HG03108 (cell line): ENCODE results near the gene SPRING1.
"Not testable (repeated sequence)": the region's sequence is repeated elsewhere in the genome, so short reads cannot be mapped to it uniquely, and the experiment has no call there.

ENCODE experiments used
- ATAC-seq: cut with Tn5 transposase; IDR thresholded peaks from one replicate; pipeline ENCODE4 v1.9.1; 2021; ENCODE audit warnings: moderate library complexity; ENCODE audit not compliant: unreplicated experiment

SPRING1 gene

DNA sequence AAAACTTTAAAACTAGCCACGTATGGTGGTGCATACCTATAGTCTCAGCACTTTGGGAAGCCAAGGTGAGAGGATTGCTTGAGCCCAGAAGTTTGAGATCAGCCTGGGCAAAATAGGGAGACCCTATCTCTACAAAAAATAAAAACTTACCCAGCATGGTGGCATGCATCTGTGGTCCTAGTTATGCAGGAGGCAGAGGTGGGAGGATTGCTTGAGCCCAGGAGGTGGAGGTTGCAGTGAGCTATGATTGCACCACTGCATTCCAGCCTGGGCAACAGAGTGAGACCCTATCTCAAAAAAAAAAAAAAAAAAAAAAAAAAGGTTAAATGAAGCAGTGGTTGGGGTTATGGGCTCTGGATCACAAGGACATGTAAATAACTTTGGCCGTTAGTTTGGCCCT, 4.9 kb upstream of the SPRING1 start:
- not testable (repeated sequence) for ATAC-seq

DNA sequence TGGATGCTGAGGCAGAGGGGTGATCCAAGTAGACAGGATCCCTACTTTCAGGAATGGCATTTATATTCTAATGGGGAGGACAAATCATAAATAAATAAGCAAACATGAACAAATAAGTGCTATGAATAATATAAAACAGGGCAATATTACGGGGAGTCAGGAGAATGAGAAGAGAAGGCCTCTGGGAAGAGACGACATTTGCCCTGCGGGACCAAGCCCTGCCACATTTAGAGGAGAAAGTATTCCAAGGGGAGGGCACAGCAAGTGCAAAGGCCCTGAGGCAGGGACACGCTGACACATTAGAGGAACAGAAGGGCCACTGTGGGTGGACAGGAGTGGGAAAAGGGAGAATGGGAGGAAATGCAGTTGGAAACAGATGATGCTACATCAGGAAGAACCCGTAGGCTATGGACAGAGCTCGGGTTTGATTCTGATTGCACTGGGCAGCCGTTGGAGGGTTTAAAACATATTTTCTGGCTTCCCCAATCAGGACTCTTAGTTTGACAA, 1.6 kb upstream of the SPRING1 start:
- no peak for ATAC-seq

DNA sequence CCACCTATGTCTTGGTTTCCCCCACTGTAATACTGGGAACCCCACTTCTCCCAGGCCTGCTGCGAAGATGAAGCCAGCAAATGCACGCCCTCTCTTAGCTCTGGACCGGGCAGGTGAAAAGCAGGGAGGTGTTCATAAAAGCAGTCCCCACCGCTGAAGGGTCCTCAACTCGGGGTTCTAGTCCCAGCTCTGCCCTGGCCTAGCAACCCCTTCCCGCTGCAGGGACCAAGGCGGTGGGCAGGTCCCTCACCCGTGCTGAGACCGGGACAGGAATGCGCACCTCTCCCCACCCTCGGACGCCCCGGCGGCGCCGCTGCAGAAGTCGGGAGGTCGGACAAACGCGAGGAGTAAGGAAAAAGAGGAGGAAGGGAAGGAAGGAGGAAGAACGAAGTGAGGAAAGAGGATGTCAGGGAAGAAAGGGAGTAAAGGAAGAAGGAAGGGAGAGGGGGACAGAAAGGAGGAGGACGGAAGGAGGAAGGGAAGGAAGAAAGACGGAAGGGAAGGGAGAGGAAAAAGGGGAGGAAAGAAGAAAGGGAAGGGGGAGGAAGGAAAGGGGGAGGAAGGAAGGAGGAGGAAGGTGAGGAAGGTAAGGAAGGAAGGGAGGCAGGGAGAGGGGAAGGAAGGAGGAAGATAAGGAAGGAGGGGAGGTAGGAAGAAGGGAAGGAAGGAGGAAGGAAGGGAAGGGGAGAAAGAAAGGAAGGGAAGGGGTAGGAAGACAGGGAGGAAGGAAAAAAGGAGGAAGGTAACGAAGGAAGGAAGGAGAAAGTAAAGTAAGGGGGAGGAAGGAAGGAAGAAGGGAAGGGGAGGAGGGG, 701 bp downstream of the SPRING1 start:
- no peak for ATAC-seq

DNA sequence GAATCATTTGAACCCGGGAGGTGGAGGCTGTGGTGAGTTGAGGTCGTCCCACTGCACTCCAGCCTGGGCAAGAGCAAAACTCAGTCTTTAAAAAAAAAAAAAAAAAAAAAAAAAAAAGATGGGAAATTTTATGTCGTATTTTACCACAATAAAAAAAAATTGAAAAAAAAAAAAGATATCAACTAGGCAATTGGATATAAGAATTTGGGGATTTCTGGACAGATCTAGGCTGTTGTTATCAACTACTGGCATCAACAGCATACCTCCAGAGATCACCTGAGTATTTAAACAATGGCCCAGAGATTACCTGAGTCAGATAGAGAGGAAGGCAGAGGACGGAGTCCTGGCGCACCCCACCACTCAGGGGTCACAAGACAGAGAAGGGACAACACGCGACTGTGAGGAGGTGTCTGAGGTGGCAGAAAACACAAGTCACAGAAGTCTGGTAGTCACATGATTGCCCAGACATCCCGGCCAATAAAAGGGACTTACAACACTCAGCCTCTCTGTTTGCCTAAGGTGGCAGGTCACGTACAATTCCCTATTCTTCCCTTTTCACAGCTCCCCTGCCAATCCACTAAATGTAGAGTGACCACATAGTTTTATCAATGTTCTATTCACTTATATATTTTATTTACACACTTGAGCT, 1.8 kb downstream of the SPRING1 start:
- no peak for ATAC-seq

DNA sequence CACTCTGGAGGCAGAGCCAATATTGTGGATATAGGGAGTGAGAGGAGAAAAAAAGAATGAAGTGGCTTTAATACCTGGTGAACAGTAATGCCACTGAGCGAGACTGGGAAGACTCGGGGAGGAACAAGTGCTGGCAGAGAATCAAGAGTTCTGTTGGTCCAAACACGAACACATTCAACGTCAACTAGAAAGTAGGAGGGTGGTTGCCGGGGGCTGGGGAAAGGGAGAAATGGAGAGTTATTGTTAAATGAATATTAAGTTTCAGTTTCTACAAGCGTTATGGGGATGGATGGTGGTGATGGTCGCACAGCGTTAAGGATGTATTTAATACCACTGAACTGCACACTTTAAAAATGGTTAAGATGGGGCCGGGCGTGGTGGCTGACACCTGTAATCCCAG, 2.8 kb downstream of the SPRING1 start:
- ATAC-seq: no peak

DNA sequence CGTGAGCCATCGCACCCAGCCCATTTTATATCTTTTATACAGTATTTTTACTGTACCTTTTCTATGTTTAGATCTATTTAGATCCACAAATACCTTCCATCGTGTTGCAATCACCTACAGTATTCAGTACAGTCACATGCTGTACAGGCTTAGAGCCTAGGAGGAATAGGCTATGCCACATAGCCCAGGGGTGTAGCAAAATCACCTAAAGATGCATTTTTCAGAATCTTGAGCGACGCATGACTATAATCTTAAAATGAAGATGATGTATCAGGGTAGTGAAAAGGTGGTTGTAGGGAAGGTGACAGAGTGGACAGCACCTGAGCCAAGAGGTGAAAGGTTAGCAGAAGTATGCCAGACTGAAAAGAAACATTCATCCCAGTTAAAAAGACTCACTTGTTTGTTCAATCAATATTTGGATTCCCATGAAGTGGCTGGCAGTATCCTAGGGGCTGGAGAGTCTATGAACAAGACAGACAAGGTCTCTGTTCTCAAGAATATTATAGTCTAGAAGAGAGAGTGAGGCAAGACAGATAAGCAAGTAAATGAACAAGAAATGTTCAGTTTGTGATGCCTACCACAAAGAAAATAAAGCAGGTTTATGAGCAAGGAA, 3.6 kb downstream of the SPRING1 start:
- ATAC-seq: no peak

DNA sequence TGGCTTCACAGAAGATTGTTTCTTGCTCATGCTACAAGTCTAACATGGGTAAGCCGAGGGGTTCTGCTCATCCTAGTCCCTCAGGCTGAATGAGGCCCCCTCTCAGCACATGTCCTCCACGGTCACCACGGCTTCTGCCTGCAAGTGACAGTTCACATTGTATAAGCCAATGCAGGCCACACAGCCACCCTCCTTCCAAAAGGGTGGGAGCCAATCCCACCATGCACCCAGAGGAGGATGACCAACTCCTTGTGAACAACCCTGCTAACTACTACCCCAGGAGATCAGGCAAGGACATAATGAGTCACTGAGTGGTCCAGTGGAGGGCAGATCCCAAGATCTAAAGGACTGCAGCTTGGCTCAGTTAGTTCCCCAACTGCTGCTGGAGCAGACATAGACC, 6.1 kb downstream of the SPRING1 start:
- no peak for ATAC-seq

- no peak for ATAC-seq
These were observed 10.0 kb downstream of the SPRING1 start for GRCh38 chr12:116727891-116728290.

GRCh38 chr12:116727261-116727660, 10.6 kb downstream of the SPRING1 start:
- ATAC-seq: no peak

DNA sequence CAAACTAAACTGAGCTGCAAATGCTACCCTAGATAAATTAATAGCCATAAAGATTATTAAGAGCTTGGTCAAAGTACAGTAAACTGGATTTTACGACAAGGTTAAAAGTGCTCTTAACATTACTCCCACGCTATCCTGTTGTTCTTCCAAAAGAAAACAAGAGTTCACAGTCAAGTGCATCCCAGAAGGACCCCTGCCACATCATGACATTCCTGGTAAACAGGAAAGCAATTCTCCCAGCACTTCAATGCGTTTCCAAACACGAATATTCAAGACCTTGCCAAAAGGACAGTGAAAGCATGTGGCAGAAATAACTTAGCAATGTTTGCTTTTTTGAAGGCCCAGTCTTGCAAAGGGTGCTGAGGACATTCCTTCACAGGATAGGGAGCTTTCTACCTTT, 11.2 kb downstream of the SPRING1 start:
- no peak for ATAC-seq

GRCh38 chr12:116722245-116722644, 15.6 kb downstream of the SPRING1 start:
- ATAC-seq: no peak

DNA sequence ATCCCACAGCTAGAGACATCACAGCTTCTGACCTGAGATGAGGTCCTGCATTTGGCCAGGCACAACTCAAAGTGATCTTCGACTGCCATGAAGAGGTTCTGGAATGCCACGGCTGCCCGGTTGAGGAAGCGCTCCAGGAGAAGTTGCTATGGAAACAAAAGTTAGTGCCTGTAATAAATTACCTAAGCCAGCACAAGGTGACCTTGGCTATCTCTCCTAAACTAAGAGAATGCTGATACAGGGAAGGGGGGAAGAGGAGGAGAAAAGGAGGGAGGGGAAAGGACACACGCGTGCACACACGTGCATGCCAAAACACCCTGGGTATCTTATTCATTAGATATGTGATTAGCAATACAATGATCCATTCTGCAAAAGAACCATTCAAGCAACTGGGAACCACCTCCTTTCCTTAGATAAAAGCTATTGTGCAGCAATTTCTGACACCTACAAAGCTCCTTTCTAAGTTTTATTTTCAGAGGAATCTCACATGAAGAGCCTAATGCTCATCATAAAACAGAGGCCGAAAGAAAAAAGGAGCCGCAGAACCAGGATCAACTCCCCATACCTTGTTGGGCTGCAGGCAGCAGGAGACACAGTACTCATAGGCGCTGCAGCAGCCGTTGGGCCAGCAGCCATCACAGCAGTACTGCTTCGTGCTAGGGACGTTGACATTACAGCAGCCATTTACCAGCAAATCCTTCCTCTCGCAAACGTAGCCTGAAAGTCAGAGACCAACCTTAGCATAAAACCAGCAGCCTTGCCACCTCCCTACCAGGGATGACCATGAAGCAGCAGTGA, 17.9 kb downstream of the SPRING1 start:
- ATAC-seq: no peak

- no peak for ATAC-seq
These were observed 19.0 kb downstream of the SPRING1 start for GRCh38 chr12:116718655-116719454.

DNA sequence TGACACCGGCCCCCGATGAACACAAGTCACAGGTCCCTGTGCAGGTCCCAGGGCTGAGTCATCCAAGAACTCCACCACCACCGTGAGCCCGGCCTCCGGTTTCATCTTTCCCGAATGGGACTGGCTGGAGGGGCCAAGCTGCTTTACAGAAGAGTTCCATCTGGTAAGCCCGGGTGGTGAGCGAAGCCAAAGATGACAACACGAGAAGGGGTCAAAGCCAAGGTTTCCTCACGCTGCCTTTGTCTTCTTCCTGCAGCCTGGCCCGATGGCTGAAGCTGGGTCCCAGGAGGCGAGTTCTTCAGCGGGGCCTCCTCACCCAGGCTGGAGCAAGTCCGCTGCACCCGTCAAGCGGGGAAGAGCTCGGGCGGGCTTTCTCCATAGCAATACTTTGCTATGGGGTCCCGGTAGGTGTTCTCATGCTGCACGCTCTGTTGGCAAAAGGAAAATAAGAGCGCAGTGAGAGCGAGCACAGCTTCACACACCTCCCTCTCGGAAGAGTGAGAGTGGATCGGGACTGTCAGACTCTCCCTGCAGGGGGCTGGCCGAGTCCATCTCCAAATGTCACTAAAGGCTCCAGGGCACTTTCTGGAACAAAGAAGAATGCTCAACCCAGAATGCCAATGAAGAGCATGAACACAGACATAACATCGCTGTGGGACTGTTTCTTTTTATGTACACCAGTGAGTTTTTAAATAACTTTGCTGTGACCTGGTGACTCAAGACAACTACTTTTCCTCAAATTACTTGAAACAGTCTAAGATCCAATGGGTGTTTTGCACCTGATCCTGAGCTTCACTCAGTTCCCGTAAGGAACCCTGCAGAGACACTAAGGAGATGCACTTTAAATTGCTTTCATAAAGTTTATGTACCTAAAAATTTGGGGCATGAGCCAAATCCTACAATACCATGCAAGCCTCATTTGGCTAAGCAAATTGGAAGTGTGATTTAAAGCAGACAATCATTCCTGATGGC, 20.1 kb downstream of the SPRING1 start:
- no peak for ATAC-seq

DNA sequence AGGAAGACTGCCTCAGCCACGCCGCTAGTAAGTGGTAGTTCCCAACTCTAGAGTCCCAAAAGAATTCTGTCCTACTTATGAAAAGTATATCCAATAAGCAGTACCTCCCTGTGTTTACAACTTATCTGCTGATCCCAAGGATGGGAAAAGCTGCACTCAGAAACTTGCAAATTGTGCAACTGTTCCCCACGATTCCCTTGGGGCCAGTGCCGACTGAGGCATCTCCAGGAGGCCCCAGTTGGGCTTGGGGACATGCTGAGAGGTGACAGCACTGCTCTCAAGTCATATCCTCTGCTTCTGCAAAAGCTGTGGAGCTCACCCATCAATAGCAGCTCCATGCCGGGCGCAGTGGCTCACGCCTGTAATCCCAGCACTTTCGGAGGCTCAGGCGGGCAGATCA, 23.7 kb downstream of the SPRING1 start:
- no peak for ATAC-seq

DNA sequence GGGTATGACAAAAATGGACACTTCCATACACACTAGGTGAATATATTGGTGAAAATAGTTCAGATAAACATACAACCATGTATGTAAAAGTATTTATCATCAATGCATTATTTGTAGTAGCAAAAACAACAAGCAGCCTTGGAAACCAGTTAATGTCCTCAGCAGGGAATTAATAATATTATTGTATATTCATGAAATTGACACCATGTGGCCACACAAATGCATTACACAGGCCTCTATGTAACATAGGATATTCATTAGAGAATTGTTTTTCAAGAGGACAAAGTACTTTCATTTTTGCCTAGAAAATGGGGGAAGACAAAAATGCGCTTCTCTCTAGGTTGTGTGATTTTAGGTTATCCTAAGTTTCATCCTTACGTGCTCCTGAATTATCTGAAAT, 24.3 kb downstream of the SPRING1 start:
- ATAC-seq: no peak

GRCh38 chr12:116712458-116713303, 25.2 kb downstream of the SPRING1 start:
- ATAC-seq: no peak
